ENCODE results near the gene TCF15.

The TCF15 gene

GRCh38 chr20:631101-631500 is 21.0 kb upstream of the TCF15 start:
- Histone ChIP-seq H3K4me3 (ENCODE audit: insufficient read depth, low read length, poor library complexity, severe bottlenecking) (no peak overlapping the region), H2AFZ (ENCODE audit: low read depth, low read length, severe bottlenecking) (no peak overlapping the region), H3K27ac (ENCODE audit: low read depth, low read length) (no peak overlapping the region), H3K9me2 (replicated peaks; ENCODE audit: insufficient read depth, low read length) (no peaks in the 10 kb centered on the region), H3K27me3 (ENCODE audit: low read length) (no peaks in the 10 kb centered on the region), H3F3A (ENCODE audit: insufficient read depth) (no peaks in the 10 kb centered on the region), H3K36me3 (ENCODE audit: low read length) (no peaks in the 10 kb centered on the region), H3K9ac (ENCODE audit: low read length) (no peak overlapping the region), H4K20me1 (ENCODE audit: low read depth, low read length) (no peaks in the 10 kb centered on the region), H3K4me2 (ENCODE audit: low read depth, low read length, poor library complexity, severe bottlenecking) (no peak overlapping the region), H3K9me3 (ENCODE audit: insufficient read depth, low read length) (no peaks in the 10 kb centered on the region), H3K79me2 (ENCODE audit: insufficient read depth, low read length) (no peaks in the 10 kb centered on the region)
- TF ChIP-seq EZH2phosphoT487 (conservative IDR thresholded peaks at IDR 0.05; ENCODE audit: low read length) (no peak), CTCF (IDR thresholded peaks at IDR 0.05; ENCODE audit: insufficient read depth, low read length, poor library complexity, severe bottlenecking) (no peak)

GRCh38 chr20:626579-626978 is 16.5 kb upstream of the TCF15 start:
- H3K27ac ChIP-seq (ENCODE audit: low read depth, low read length): no peak overlapping the region
- no peaks in the 10 kb centered on the region for H3K79me2 ChIP-seq (ENCODE audit: insufficient read depth, low read length)
- H3K36me3 ChIP-seq (ENCODE audit: low read length): no peaks in the 10 kb centered on the region
- H3K9ac ChIP-seq (ENCODE audit: low read length): no peak overlapping the region
- no peak overlapping the region for H3K4me2 ChIP-seq (ENCODE audit: low read depth, low read length, poor library complexity, severe bottlenecking)
- no peaks in the 10 kb centered on the region for H4K20me1 ChIP-seq (ENCODE audit: low read depth, low read length)
- no peak overlapping the region for H2AFZ ChIP-seq (ENCODE audit: low read depth, low read length, severe bottlenecking)
- no peaks in the 10 kb centered on the region for H3K27me3 ChIP-seq (ENCODE audit: low read length)
- H3K9me2 ChIP-seq (replicated peaks; ENCODE audit: insufficient read depth, low read length): no peaks in the 10 kb centered on the region
- H3K4me3 ChIP-seq (ENCODE audit: insufficient read depth, low read length, poor library complexity, severe bottlenecking): no peak overlapping the region
- H3F3A ChIP-seq (ENCODE audit: insufficient read depth): no peaks in the 10 kb centered on the region
- TF ChIP-seq CTCF (IDR thresholded peaks at IDR 0.05; ENCODE audit: insufficient read depth, low read length, poor library complexity, severe bottlenecking) (no peak), EZH2phosphoT487 (conservative IDR thresholded peaks at IDR 0.05; ENCODE audit: low read length) (no peak)
- no peaks in the 10 kb centered on the region for H3K9me3 ChIP-seq (ENCODE audit: insufficient read depth, low read length)

GRCh38 chr20:625360-625932 is 15.3 kb upstream of the TCF15 start:
- H3F3A ChIP-seq (ENCODE audit: insufficient read depth): no peaks in the 10 kb centered on the region
- no peaks in the 10 kb centered on the region for H3K9me3 ChIP-seq (ENCODE audit: insufficient read depth, low read length)
- no peak overlapping the region for H3K4me2 ChIP-seq (ENCODE audit: low read depth, low read length, poor library complexity, severe bottlenecking)
- no peaks in the 10 kb centered on the region for H3K9me2 ChIP-seq (replicated peaks; ENCODE audit: insufficient read depth, low read length)
- no peaks in the 10 kb centered on the region for H3K27me3 ChIP-seq (ENCODE audit: low read length)
- H3K79me2 ChIP-seq (ENCODE audit: insufficient read depth, low read length): no peaks in the 10 kb centered on the region
- H3K27ac ChIP-seq (ENCODE audit: low read depth, low read length): no peak overlapping the region
- no peak overlapping the region for H2AFZ ChIP-seq (ENCODE audit: low read depth, low read length, severe bottlenecking)
- no peak for TF ChIP-seq EZH2phosphoT487 (conservative IDR thresholded peaks at IDR 0.05; ENCODE audit: low read length)
- no peak for TF ChIP-seq CTCF (IDR thresholded peaks at IDR 0.05; ENCODE audit: insufficient read depth, low read length, poor library complexity, severe bottlenecking)
- no peak overlapping the region for H3K4me3 ChIP-seq (ENCODE audit: insufficient read depth, low read length, poor library complexity, severe bottlenecking)
- no peaks in the 10 kb centered on the region for H4K20me1 ChIP-seq (ENCODE audit: low read depth, low read length)
- no peak overlapping the region for H3K9ac ChIP-seq (ENCODE audit: low read length)
- no peaks in the 10 kb centered on the region for H3K36me3 ChIP-seq (ENCODE audit: low read length)

All from SU-DHL-6 (cell line).